COLO829 (cell line): ENCODE measurements around the gene TEX30.
A peak's percentile ranks its signal among the peaks of the same experiment; 100 is the strongest.
"Not testable (repeated sequence)": the region's sequence is repeated elsewhere in the genome, so short reads cannot be mapped to it uniquely, and the experiment has no call there.

ENCODE experiments used
- DNase-seq: peaks from one replicate; pipeline ENCODE4 v3.0.0; 2012; ENCODE audit warnings: low spot score

Gene TEX30

GRCh38 chr13:102773441-102774213, at the start of gene TEX30:
TSS of gene TEX30 (minus strand) at chr13:102773786. CDS start at chr13:102770026, 3,760 bp downstream.
- DNase-seq, result peak; percentile 70

- peak; percentile 57 for DNase-seq
These were observed 44.3 kb upstream of the TEX30 start for GRCh38 chr13:102817907-102818306.

GRCh38 chr13:102817241-102817640, 43.7 kb upstream of the TEX30 start:
- no peak for DNase-seq

GRCh38 chr13:102816708-102817107, 43.1 kb upstream of the TEX30 start:
- no peak for DNase-seq

- DNase-seq, result no peak
These were observed 42.2 kb upstream of the TEX30 start for GRCh38 chr13:102815788-102816187.

- DNase-seq, result no peak
These were observed 41.2 kb upstream of the TEX30 start for GRCh38 chr13:102814793-102815192.

- no peak for DNase-seq
These were observed 40.5 kb upstream of the TEX30 start for GRCh38 chr13:102814025-102814607.

GRCh38 chr13:102812611-102813287, 39.2 kb upstream of the TEX30 start:
- no peak for DNase-seq

- DNase-seq, result no peak
These were observed 34.1 kb upstream of the TEX30 start for GRCh38 chr13:102807699-102808098.

GRCh38 chr13:102805680-102806079, 32.1 kb upstream of the TEX30 start:
- DNase-seq, result no peak

GRCh38 chr13:102800145-102801041, 26.8 kb upstream of the TEX30 start:
- DNase-seq, result no peak

- DNase-seq, result no peak
These were observed 26.0 kb upstream of the TEX30 start for GRCh38 chr13:102799426-102800144.

GRCh38 chr13:102798581-102799425, 25.2 kb upstream of the TEX30 start, which contains the start of the genes BIVM and POGLUT2:
TSS of gene BIVM (plus strand) at chr13:102799119. CDS start at chr13:102807268, 8,149 bp downstream.
TSS of gene POGLUT2 (minus strand) at chr13:102798976. CDS start at chr13:102798670, 306 bp downstream.
- no peak for DNase-seq

- DNase-seq, result no peak
These were observed 20.2 kb upstream of the TEX30 start for GRCh38 chr13:102793611-102794355.

- DNase-seq, result no peak
These were observed 18.8 kb upstream of the TEX30 start for GRCh38 chr13:102792396-102792795.

GRCh38 chr13:102788683-102789082, 15.1 kb upstream of the TEX30 start:
- no peak for DNase-seq

- DNase-seq, result no peak
These were observed 10.9 kb upstream of the TEX30 start for GRCh38 chr13:102784483-102784882.

- no peak for DNase-seq
These were observed 8.0 kb upstream of the TEX30 start for GRCh38 chr13:102781591-102781990.

GRCh38 chr13:102780656-102781055, 7.1 kb upstream of the TEX30 start:
- DNase-seq, result not testable (repeated sequence)
